Endometrial microvascular endothelial cells (primary cell): ENCODE data around the gene OR8H2. TPM values are rescaled to one million over a fixed set of nuclear protein-coding genes. Genes with fewer than 3 reads are reported as not detected.
"Not testable (repeated sequence)": the region's sequence is repeated elsewhere in the genome, so short reads cannot be mapped to it uniquely, and the experiment has no call there.

ENCODE experiments used
- in situ Hi-C: cut with HindIII; loops from 2 replicates; pipeline ENCODE4 v1.10.0; 2017; ENCODE audit warnings: low sequenced_read_pairs, low pct_unique_long_range_greater_than_20kb; ENCODE audit errors: inconsistent ontology term
- total RNA-seq: library from RNA; depleted of rRNA; stranded (reverse); fragments of >200 nt; gene quantifications from one replicate; pipeline ENCODE4 v1.2.3, GENCODE V29; 2015; ENCODE audit errors: inconsistent ontology term

The OR8H2 gene
- not detected for total RNA-seq

DNA sequence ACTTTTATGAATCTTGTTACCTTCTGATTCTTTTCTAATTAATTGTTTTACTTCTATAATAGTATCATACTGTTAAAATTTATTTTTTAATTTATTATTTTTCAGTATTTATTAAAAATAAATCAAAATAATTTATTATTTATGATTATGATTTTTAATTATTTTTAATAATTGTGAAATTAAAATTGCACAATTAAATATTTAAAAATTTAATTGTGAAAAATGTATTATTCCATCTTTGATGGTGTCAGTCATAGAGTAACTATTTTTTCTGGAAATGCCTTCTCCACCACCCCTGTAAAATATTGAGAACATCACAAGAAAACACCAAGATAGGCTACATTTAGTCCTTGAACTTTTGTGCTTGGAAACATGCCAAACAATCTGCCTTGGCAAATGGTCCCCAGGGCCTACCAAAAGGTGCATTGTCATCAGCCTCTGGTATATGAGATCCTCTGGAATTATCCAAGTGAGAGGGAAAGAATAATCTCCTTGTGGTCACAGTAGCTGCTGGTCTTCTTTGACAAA is at the start of gene OR8H2:
OR8H2 (plus strand) TSS at position 478 of the 528 bp plus-strand sequence. CDS start 1,356 bp downstream, outside the sequence.
- in situ Hi-C loops, result no loop called here

GRCh38 chr11:56056366-56056765 is 47.1 kb upstream of the OR8H2 start:
- in situ Hi-C loops, result not testable (repeated sequence)

GRCh38 chr11:56057661-56058237 is 45.7 kb upstream of the OR8H2 start:
- in situ Hi-C loops, result not testable (repeated sequence)

DNA sequence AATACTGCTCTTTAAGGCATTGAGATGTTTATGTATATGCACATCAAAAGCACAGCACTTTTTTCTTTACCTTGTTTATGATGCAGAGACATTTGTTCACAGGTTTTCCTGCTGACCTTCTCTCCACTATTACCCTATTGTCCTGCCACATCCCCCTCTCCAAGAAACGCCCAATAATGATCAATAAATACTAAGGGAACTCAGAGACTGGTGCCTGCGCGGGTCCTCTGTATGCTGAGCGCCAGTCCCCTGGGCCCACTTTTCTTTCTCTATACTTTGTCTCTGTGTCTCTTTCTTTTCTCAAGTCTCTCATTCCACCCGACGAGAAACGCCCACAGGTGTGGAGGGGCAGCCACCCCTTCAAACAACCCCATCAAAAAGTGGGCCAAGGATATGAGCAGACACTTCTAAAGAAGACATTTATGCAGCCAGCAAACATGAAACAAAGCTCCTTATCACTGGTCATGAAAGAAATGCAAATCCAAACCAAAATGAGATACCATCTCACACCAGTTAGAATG is 45.2 kb upstream of the OR8H2 start:
- in situ Hi-C loops, result not testable (repeated sequence)

DNA sequence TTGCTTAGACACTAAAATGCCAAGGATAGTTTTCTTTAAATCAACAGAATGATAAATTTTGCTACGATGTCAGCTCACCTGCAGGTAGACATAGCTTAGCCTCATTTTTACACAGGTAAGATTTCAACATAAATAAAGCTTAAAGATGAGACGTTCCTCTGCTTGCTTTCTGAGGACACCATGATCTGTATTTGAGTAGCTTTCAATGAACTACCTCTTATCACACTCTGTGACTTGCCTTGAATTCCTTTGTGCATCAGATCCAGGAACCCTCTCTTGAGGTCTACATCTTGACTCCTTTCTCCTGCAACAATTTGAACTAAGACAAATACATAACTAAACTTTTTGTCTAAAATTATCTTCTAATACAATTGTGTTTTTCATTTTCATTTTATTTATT is 36.5 kb upstream of the OR8H2 start:
- in situ Hi-C loops, result no loop called here

GRCh38 chr11:56089697-56090096 is 13.8 kb upstream of the OR8H2 start:
- in situ Hi-C loops, result no loop called here

DNA sequence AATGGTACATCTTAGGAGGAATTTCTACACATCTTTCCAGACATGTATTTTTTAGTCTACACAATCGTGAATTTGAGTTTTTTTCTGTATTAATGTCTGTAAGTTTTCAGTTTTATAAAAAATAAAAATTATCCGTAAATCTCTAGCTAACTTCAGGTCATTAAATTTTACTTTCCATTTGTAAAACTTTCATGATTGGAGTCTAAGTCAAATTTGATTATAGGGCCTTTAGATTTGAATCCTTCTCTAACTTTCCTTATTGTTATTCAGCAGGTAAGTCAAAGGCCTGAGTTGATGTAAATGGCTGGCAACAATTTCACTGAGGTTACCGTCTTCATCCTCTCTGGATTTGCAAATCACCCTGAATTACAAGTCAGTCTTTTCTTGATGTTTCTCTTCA is 10.5 kb upstream of the OR8H2 start, which contains the start of gene OR8I2:
OR8I2 (plus strand) TSS at position 301 of the 400 bp plus-strand sequence; CDS start at position 301, 0 bp downstream.
- in situ Hi-C loops, result no loop called here

DNA sequence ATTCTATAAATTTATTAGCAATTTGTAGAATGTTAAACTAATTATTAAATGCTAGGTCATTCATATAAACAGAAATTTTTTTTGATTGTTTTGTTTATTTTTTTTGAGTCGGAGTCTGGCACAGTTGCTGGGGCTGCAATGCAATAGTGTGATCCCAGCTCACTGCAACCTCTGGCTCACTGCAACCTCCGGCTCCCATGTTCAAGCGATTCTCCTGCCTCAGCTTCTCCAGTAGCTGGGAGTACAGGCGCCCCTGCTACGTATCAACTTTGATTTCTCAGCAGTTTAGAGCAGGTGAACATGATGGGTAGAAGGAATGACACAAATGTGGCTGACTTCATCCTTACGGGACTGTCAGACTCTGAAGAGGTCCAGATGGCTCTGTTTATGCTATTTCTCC is 18.6 kb downstream of the OR8H2 start, which contains the start of gene OR8H3:
OR8H3 (plus strand) TSS at position 301 of the 400 bp plus-strand sequence; CDS start at position 301, 0 bp downstream.
- in situ Hi-C loops, result no loop called here

GRCh38 chr11:56140151-56140661 is 36.7 kb downstream of the OR8H2 start, which contains the start of gene OR8J3:
OR8J3 (minus strand) TSS chr11:56140201; CDS start chr11:56137718, 2,483 bp downstream.
- in situ Hi-C loops, result no loop called here

DNA sequence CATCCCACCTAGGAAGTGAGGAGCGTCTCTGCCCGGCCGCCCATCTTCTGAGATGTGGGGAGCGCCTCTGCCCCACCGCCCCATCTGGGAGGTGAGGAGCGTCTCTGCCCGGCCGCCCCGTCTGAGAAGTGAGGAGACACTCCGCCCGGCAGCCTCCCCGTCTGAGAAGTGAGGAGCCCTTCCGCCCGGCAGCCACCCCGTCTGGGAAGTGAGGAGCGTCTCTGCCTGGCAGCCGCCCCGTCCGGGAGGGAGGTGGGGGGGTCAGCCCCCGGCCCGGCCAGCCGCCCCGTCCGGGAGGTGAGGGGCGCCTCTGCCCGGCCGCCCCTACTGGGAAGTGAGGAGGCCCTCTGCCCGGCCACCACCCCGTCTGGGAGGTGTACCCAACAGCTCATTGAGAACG is 40.2 kb downstream of the OR8H2 start:
- in situ Hi-C loops, result not testable (repeated sequence)

- in situ Hi-C loops, result no loop called here
These were observed 47.9 kb downstream of the OR8H2 start for GRCh38 chr11:56151376-56151775.

GRCh38 chr11:56152333-56152732 is 48.8 kb downstream of the OR8H2 start:
- in situ Hi-C loops, result no loop called here

Other genes starting within 250 kb of the OR8H2 start
- not detected for gene TRIM51, start 220.4 kb upstream of the OR8H2 start, total RNA-seq
- gene OR5W2, start 189.1 kb upstream of the OR8H2 start, total RNA-seq, result not detected
- gene OR5I1, start 167.3 kb upstream of the OR8H2 start, total RNA-seq, result not detected
- not detected for gene OR10AG1, start 133.7 kb upstream of the OR8H2 start, total RNA-seq
- not detected for gene OR5F1, start 109.1 kb upstream of the OR8H2 start, total RNA-seq
- not detected for gene OR5AS1, start 76.0 kb upstream of the OR8H2 start, total RNA-seq
- not detected for gene OR8I2, start 10.4 kb upstream of the OR8H2 start, total RNA-seq
- not detected for gene OR8H3, start 18.7 kb downstream of the OR8H2 start, total RNA-seq
- not detected for gene OR8J3, start 36.5 kb downstream of the OR8H2 start, total RNA-seq
- gene OR8K5, start 56.6 kb downstream of the OR8H2 start, total RNA-seq, result not detected
- not detected for gene OR5J2, start 72.9 kb downstream of the OR8H2 start, total RNA-seq
- not detected for gene OR5T2, start 130.6 kb downstream of the OR8H2 start, total RNA-seq
- not detected for gene OR5T3, start 148.6 kb downstream of the OR8H2 start, total RNA-seq
- not detected for gene OR5T1, start 170.5 kb downstream of the OR8H2 start, total RNA-seq
- not detected for gene OR8H1, start 188.6 kb downstream of the OR8H2 start, total RNA-seq
- gene OR8K3, start 211.5 kb downstream of the OR8H2 start, total RNA-seq, result not detected
- gene OR8K1, start 242.4 kb downstream of the OR8H2 start, total RNA-seq, result not detected